Glutamatergic neuron (in vitro differentiated cells): ENCODE measurements around the gene ZNF615. TPM values are rescaled to one million over a fixed set of nuclear protein-coding genes. Genes with fewer than 3 reads are reported as not detected.
A peak's percentile ranks its signal among the peaks of the same experiment; 100 is the strongest.
"Not testable (repeated sequence)": the region's sequence is repeated elsewhere in the genome, so short reads cannot be mapped to it uniquely, and the experiment has no call there.

ENCODE experiments used
- DNase-seq: peaks from one replicate; pipeline ENCODE4 v3.0.0; 2022
- H3K27ac Mint-ChIP-seq: one replicate; pipeline ENCODE4 v1.8.0; 2020; ENCODE audit warnings: mild to moderate bottlenecking, mixed read lengths, inconsistent platforms; ENCODE audit not compliant: unreplicated experiment
- H3K27me3 Mint-ChIP-seq: one replicate; pipeline ENCODE4 v1.8.0; 2020; ENCODE audit warnings: mild to moderate bottlenecking, moderate library complexity, mixed read lengths, inconsistent platforms; ENCODE audit not compliant: unreplicated experiment
- H3K36me3 Mint-ChIP-seq: one replicate; pipeline ENCODE4 v1.8.0; 2020; ENCODE audit warnings: mild to moderate bottlenecking, mixed read lengths, inconsistent platforms; ENCODE audit not compliant: unreplicated experiment
- H3K4me1 Mint-ChIP-seq: one replicate; pipeline ENCODE4 v1.8.0; 2020; ENCODE audit warnings: mild to moderate bottlenecking, low read depth, mixed read lengths, inconsistent platforms; ENCODE audit not compliant: unreplicated experiment
- H3K4me3 Mint-ChIP-seq: one replicate; pipeline ENCODE4 v1.8.0; 2020; ENCODE audit warnings: mild to moderate bottlenecking, mixed read lengths, inconsistent platforms; ENCODE audit not compliant: unreplicated experiment
- H3K9me3 Mint-ChIP-seq: one replicate; pipeline ENCODE4 v1.8.0; 2020; ENCODE audit warnings: mild to moderate bottlenecking, moderate library complexity, mixed read lengths, inconsistent platforms; ENCODE audit not compliant: unreplicated experiment
- total RNA-seq: library from RNA; stranded (reverse); fragmentation: NEBNext Ultra II Directional; extraction: Animal tissue kit (Norgen Biotek cat#: 25700); gene quantifications from one replicate; pipeline ENCODE4 v1.2.1, GENCODE V29; 2021; ENCODE audit not compliant: unreplicated experiment
- TF ChIP-seq, protein P1 (sequence below): fragments of 200-600 bp; sonication (generic); IDR thresholded peaks from one replicate; pipeline ENCODE4 v1.5.0; 2021; ENCODE audit not compliant: partially characterized antibody, unreplicated experiment

Gene ZNF615
- total RNA-seq, 1 donor from 2014 or later, result 12.3 TPM

DNA sequence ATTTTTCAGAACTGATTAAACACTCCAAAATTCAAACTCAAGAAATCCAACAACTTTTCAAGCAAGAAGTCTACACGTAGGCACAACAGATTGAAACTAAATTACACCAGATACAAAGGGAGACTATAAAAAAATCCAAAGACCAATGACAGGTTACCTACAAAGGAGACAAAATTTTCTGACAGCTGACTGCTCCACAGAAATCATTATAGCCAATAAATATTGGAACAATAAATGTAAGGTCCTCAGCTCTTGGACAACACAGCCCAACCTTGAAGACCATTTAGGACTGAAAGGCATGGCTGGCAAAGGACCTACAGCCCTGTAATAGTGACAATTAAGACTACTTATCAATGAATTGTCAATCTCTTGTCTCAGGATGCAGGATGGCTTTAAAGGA is 37.3 kb downstream of the ZNF615 start:
- peaks cover 68% of the 10 kb centered on the region for H3K36me3 Mint-ChIP-seq
- H3K4me3 Mint-ChIP-seq, result no peak overlapping the region
- no peaks in the 10 kb centered on the region for H3K4me1 Mint-ChIP-seq
- no peak for DNase-seq
- TF ChIP-seq, protein P1, sequence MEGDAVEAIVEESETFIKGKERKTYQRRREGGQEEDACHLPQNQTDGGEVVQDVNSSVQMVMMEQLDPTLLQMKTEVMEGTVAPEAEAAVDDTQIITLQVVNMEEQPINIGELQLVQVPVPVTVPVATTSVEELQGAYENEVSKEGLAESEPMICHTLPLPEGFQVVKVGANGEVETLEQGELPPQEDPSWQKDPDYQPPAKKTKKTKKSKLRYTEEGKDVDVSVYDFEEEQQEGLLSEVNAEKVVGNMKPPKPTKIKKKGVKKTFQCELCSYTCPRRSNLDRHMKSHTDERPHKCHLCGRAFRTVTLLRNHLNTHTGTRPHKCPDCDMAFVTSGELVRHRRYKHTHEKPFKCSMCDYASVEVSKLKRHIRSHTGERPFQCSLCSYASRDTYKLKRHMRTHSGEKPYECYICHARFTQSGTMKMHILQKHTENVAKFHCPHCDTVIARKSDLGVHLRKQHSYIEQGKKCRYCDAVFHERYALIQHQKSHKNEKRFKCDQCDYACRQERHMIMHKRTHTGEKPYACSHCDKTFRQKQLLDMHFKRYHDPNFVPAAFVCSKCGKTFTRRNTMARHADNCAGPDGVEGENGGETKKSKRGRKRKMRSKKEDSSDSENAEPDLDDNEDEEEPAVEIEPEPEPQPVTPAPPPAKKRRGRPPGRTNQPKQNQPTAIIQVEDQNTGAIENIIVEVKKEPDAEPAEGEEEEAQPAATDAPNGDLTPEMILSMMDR, result no peak
- peaks cover 8% of the 10 kb centered on the region for H3K9me3 Mint-ChIP-seq
- H3K27ac Mint-ChIP-seq, result no peak overlapping the region
- no peaks in the 10 kb centered on the region for H3K27me3 Mint-ChIP-seq

DNA sequence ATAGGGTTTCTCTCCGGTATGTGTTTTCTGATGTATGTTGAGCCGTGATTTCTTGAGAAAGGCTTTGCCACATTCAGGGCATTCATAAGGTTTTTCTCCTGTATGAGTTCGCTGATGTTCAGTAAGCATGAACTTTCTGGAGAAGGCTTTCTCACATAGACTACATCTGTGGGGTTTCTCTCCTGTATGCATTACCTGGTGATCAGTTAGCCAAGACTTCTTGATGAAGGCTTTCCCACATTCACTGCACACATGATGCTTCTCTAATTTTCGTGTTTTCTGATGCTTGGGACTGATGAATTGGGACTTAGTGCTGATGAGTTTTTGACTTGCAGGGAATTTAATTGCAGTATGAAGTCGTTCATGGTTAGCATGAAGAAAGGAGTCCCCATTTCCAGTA is 42.4 kb downstream of the ZNF615 start:
- H3K27ac Mint-ChIP-seq, result no peak overlapping the region
- H3K27me3 Mint-ChIP-seq, result no peaks in the 10 kb centered on the region
- H3K36me3 Mint-ChIP-seq, result peaks cover 74% of the 10 kb centered on the region
- H3K9me3 Mint-ChIP-seq, result peaks cover 4% of the 10 kb centered on the region
- H3K4me3 Mint-ChIP-seq, result no peak overlapping the region
- no peaks in the 10 kb centered on the region for H3K4me1 Mint-ChIP-seq
- DNase-seq, result no peak
- TF ChIP-seq, protein P1, result no peak

DNA sequence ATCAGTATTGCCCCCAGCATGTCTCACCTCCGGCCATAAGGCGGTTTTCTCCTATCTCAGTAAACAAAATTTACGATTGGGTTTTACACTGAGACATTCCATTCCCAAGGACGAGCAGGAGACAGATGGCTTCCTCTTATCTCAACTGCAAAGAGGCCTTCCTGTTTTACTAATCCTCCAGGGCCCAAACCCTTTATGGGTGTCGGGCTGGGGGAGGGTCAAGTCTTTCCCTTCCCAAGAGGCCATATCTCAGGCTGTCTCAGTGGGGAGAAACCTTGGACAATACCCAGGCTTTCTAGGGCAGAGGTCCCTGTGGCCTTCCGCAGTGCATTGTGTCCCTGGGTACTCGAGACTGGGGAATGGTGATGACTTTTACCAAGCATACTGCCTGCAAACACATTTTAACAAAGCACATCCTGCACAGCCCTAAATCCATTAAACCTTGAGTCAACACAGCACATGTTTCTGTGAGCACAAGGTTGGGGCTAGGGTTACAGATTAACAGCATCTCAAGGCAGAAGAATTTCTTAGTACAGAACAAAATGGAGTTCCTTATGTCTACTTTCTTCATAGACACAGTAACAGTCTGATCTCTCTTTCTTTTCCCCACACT is 47.3 kb downstream of the ZNF615 start:
- H3K9me3 Mint-ChIP-seq, result not testable (repeated sequence)

DNA sequence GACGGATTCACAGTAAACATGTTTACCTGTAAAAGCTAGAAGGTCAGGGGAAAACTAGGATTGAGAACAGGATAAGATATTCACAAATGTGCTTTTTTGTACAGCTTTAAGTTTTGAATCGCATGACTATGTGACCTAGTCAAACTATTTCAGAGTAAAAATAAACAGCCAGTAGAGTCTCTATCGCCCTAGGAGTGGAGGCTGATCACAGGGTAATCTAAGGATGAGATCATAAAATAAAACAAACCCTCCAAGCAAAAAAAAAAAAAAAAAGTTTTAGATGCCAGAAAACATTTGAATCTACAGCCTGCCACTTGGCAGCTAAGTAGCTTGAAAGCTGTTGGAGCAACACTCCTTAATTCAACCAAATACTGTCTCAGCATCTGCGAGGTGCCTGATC is 48.2 kb downstream of the ZNF615 start:
- peak overlapping the region; percentile 15 for H3K27ac Mint-ChIP-seq
- no peak overlapping the region for H3K4me3 Mint-ChIP-seq
- no peak for DNase-seq
- H3K4me1 Mint-ChIP-seq, result peaks cover 5% of the 10 kb centered on the region
- no peaks in the 10 kb centered on the region for H3K27me3 Mint-ChIP-seq
- peaks cover 52% of the 10 kb centered on the region for H3K36me3 Mint-ChIP-seq
- H3K9me3 Mint-ChIP-seq, result peaks cover 3% of the 10 kb centered on the region
- TF ChIP-seq, protein P1, result no peak

More for the DNA sequence above, 47.3 kb downstream of the ZNF615 start:
- DNase-seq, H3K27me3 Mint-ChIP-seq, H3K4me1 Mint-ChIP-seq, H3K4me3 Mint-ChIP-seq: not testable (repeated sequence)
- peaks cover 60% of the 10 kb centered on the region for H3K36me3 Mint-ChIP-seq
- H3K27ac Mint-ChIP-seq, result peak overlapping the region; percentile 15

DNA sequence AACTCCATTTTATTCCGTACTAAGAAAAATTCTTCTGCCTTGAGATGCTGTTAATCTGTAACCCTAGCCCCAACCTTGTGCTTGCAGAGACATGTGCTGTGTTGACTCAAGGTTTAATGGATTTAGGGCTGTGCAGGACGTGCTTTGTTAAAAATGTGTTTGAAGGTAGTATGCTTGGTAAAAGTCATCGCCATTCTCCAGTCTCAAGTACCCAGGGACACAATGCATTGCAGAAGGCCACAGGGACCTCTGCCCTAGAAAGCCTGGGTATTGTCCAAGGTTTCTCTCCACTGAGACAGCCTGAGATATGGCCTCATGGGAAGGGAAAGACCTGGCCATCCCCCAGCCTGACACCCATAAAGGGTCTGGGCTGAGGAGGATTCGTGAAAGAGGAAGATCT is 50.2 kb downstream of the ZNF615 start:
- H3K4me3 Mint-ChIP-seq, H3K4me1 Mint-ChIP-seq, H3K27me3 Mint-ChIP-seq, DNase-seq, H3K27ac Mint-ChIP-seq, H3K9me3 Mint-ChIP-seq: not testable (repeated sequence)
- H3K36me3 Mint-ChIP-seq, result peaks cover 45% of the 10 kb centered on the region

DNA sequence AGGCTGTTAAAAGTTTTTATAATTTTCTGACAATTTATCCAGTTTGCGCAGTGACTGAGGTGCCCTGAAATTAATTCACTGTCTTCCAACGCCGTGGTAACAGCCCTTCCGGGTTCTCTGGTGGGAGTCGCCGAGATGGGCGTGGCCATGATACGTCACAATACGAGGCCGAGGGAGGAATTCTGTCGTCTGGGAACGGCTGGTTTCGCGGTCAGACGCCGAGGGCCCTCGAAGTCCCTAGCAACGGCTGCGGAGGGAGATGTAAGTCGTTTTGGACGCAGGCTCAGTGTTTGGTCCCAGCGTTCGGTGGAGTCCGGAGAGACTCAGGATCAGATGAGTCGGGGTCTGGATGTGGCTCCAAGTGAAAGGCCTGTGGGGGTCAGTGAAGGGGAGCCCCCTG is 59.0 kb downstream of the ZNF615 start:
- Mint-ChIP-seq H3K27ac (no peak overlapping the region), H3K9me3 (peaks cover 21% of the 10 kb centered on the region), H3K36me3 (peaks cover 63% of the 10 kb centered on the region), H3K4me3 (no peak overlapping the region), H3K4me1 (no peaks in the 10 kb centered on the region), H3K27me3 (no peaks in the 10 kb centered on the region)
- TF ChIP-seq, protein P1, result no peak
- no peak for DNase-seq
